Spleen (tissue), 7 donors: ENCODE measurements around the gene SEMA5A.

Source experiments
- CTCF ChIP-seq, 11 experiments: fragments of 200-600 bp in 7 of 11; fragments of 450-650 bp in 4 of 11; sonication (generic) in 4 of 11; IDR thresholded peaks in 8 of 11; conservative IDR thresholded peaks in 3 of 11; 1 replicate in 7 of 11; 2 replicates in 4 of 11; pipeline versions ENCODE4 v1.4.0 to v1.8.0; 2016 to 2021; ENCODE audit warnings: antibody characterized with exemption in 11 of 11, inconsistent platforms in 4 of 11, mild to moderate bottlenecking in 1 of 11
- POLR2A ChIP-seq, 3 donors: fragments of 450-650 bp; IDR thresholded peaks; one replicate each; pipeline ENCODE4 v1.5.1; 2017; ENCODE audit warnings: antibody characterized with exemption in 3 of 3, mild to moderate bottlenecking in 1 of 3
- donor health status: DM: no; HTN: no; CAD: no; lungs with moderate emphysema.
- donor health status: DM: no; HTN: no; CAD: no.
- donor health status: DM: no; HTN: no; CAD: no.

- TF ChIP-seq CTCF (IDR thresholded peaks at IDR 0.05 in 8 of 11, conservative IDR thresholded peaks at IDR 0.05 in 3 of 11) (no peak), POLR2A (IDR thresholded peaks at IDR 0.05) (no peak)
Measured at GRCh38 chr5:9104571-9105339, 441.1 kb downstream of the SEMA5A start.
